ENCODE measurements around the gene RFK. TPM values are rescaled to one million over a fixed set of nuclear protein-coding genes. Genes with fewer than 3 reads are reported as not detected.

Gene RFK
- total and polyA plus RNA-seq, 2 of the 13 experiments (the other 11 are each of a cell fraction or from before 2014, with no cell fraction given): 18.2 to 37.2 TPM

DNA sequence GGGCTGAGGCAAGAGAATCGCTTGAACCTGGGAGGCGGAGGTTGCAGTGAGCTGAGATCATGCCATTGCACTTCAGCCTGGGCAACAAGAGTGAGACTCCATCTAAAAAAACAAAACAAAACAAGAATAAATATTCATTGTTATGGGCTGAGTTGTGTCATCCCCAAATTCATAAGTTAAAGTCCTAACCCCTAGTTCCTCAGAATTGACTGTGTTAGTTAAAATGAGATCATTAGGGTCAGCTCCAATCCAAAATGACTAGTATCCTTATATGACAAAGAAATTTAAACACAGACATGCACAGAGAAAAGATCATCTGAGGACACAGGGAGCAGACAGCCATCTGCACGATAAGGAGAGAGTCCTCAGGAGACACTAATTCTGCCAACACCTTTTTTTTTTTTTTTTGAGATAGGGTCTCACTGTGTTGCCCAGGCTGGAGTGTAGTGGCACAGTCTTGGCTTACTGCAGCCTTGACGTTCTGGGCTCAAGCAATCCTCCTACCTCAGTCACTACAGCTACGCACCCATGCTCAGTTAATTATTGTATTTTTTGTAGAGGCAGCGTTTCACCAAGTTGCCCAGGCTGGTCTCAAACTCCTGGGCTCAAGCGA is 32.7 kb upstream of the RFK start:
- intact Hi-C loops (cut with micrococcal nuclease; ENCODE audit: unreplicated experiment) (no loop called here), in situ Hi-C loops (cut with HindIII; ENCODE audit: extremely low pct_ligation_motif_present, low pct_unique_long_range_greater_than_20kb) (no loop called here)
- Histone ChIP-seq H3K27ac (ENCODE audit: extremely low read length, insufficient read depth, low read length) (no peak overlapping the region), H3K27me3 (ENCODE audit: control insufficient read depth in 1 of 2, insufficient read depth in 2 of 2, low read length in 2 of 2) (no peaks in the 10 kb centered on the region), H3K36me3 (replicated peaks in 1 of 2; ENCODE audit: control insufficient read depth in 1 of 2, insufficient read depth in 2 of 2, low read length in 2 of 2) (no peaks in the 10 kb centered on the region), H3K9me3 (ENCODE audit: low read length) (no peaks in the 10 kb centered on the region), H3K9ac (ENCODE audit: insufficient read depth, low read depth, low read length) (no peak overlapping the region), H4K20me1 (ENCODE audit: insufficient read depth, low read length) (no peaks in the 10 kb centered on the region), H3K4me3 (replicated peaks in 1 of 3; ENCODE audit: insufficient read depth in 1 of 3, low read depth in 2 of 3, low read length in 3 of 3) (no peak overlapping the region), H3K4me1 (ENCODE audit: insufficient read depth, low read length) (peaks cover 41% of the 10 kb centered on the region), H3K79me2 (ENCODE audit: insufficient read depth, low read length) (no peaks in the 10 kb centered on the region), H2AFZ (ENCODE audit: low read length) (no peak overlapping the region), H3K4me2 (ENCODE audit: low read depth, low read length) (no peak overlapping the region)
- TF ChIP-seq ZNF121 (CRISPR knock-in tag; IDR thresholded peaks at IDR 0.05): peak; percentile 70
- TF ChIP-seq HNRNPLL (IDR thresholded peaks at IDR 0.05; ENCODE audit: low read depth, low read length, poor library complexity, severe bottlenecking): no peak
- TF ChIP-seq, protein P1, sequence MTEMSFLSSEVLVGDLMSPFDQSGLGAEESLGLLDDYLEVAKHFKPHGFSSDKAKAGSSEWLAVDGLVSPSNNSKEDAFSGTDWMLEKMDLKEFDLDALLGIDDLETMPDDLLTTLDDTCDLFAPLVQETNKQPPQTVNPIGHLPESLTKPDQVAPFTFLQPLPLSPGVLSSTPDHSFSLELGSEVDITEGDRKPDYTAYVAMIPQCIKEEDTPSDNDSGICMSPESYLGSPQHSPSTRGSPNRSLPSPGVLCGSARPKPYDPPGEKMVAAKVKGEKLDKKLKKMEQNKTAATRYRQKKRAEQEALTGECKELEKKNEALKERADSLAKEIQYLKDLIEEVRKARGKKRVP (CRISPR knock-in tag; IDR thresholded peaks at IDR 0.05): no peak
- FAIRE-seq (no peak), DNase-seq (ENCODE audit: low spot score) (no peak), ATAC-seq (no peak)
- ChIA-PET POLR2A (no interaction called here), CTCF (ENCODE audit: low intra/inter-chr PET ratio, low total read pairs) (no interaction called here)
- no TSS peak for BruUV-seq (replicated peaks)
- WGBS (ENCODE audit: low lambda C conversion rate): 90% methylated on average over 7 of the region's 7 CpGs

DNA sequence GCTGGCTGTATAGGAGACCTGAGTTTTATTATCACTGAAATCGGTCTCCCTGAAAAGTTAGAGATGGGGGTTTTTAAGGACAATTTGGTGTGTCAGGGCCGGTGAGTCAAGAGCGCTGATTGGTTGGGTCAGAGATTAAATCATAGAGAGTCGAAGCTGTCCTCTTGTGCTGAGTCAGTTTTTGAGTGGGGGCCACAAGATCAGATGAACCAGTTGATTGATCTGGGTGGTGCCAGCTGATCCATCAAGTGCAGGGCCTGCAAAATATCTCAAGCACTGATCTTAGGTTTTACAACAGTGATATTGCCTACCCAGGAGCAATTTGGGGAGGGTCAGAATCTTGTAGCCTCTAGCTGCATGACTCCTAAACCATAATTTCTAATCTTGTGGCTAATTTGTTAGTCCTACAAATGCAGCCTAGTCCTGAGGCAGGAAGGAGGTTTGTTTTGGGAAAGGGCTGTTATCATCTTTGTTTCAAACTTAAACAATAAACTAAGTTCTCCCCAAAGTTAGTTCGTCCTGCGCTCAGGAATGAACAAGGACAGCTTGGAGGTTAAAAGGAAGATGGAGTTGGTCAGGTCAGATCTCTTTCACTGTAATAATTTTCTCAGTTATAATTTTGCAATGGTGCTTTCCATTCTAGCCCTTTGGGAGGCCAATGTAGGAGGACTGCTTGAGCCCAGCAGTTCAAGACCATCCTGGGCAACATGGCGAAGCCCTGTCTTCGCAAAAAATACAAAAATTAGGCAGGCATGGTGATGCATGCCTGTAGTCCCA is 31.6 kb upstream of the RFK start:
- Histone ChIP-seq H3K9me3 (ENCODE audit: low read length) (no peaks in the 10 kb centered on the region), H3K9ac (ENCODE audit: insufficient read depth, low read depth, low read length) (no peak overlapping the region), H3K36me3 (replicated peaks in 1 of 2; ENCODE audit: control insufficient read depth in 1 of 2, insufficient read depth in 2 of 2, low read length in 2 of 2) (no peaks in the 10 kb centered on the region), H3K27ac (ENCODE audit: extremely low read length, insufficient read depth, low read length) (no peak overlapping the region), H3K4me3 (replicated peaks in 1 of 3; ENCODE audit: insufficient read depth in 1 of 3, low read depth in 2 of 3, low read length in 3 of 3) (no peak overlapping the region), H3K27me3 (ENCODE audit: control insufficient read depth in 1 of 2, insufficient read depth in 2 of 2, low read length in 2 of 2) (no peaks in the 10 kb centered on the region), H3K4me1 (ENCODE audit: insufficient read depth, low read length) (peaks cover 47% of the 10 kb centered on the region), H3K4me2 (ENCODE audit: low read depth, low read length) (no peak overlapping the region), H2AFZ (ENCODE audit: low read length) (no peak overlapping the region), H4K20me1 (ENCODE audit: insufficient read depth, low read length) (no peaks in the 10 kb centered on the region), H3K79me2 (ENCODE audit: insufficient read depth, low read length) (no peaks in the 10 kb centered on the region)
- intact Hi-C loops (cut with micrococcal nuclease; ENCODE audit: unreplicated experiment): no loop called here
- ChIA-PET CTCF (ENCODE audit: low intra/inter-chr PET ratio, low total read pairs) (no interaction called here), POLR2A (no interaction called here)
- FAIRE-seq: no peak
- no peak for DNase-seq (ENCODE audit: low spot score)
- no peak for ATAC-seq
- 97% methylated on average over 8 of the region's 8 CpGs for WGBS (ENCODE audit: low lambda C conversion rate)
- no TSS peak for BruUV-seq (replicated peaks)
- in situ Hi-C loops (cut with HindIII; ENCODE audit: extremely low pct_ligation_motif_present, low pct_unique_long_range_greater_than_20kb): no loop called here
- TF ChIP-seq, protein P2, sequence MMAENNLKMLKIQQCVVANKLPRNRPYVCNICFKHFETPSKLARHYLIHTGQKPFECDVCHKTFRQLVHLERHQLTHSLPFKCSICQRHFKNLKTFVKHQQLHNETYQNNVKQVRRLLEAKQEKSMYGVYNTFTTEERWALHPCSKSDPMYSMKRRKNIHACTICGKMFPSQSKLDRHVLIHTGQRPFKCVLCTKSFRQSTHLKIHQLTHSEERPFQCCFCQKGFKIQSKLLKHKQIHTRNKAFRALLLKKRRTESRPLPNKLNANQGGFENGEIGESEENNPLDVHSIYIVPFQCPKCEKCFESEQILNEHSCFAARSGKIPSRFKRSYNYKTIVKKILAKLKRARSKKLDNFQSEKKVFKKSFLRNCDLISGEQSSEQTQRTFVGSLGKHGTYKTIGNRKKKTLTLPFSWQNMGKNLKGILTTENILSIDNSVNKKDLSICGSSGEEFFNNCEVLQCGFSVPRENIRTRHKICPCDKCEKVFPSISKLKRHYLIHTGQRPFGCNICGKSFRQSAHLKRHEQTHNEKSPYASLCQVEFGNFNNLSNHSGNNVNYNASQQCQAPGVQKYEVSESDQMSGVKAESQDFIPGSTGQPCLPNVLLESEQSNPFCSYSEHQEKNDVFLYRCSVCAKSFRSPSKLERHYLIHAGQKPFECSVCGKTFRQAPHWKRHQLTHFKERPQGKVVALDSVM (CRISPR knock-in tag; IDR thresholded peaks at IDR 0.05): no peak
- TF ChIP-seq, protein P3, sequence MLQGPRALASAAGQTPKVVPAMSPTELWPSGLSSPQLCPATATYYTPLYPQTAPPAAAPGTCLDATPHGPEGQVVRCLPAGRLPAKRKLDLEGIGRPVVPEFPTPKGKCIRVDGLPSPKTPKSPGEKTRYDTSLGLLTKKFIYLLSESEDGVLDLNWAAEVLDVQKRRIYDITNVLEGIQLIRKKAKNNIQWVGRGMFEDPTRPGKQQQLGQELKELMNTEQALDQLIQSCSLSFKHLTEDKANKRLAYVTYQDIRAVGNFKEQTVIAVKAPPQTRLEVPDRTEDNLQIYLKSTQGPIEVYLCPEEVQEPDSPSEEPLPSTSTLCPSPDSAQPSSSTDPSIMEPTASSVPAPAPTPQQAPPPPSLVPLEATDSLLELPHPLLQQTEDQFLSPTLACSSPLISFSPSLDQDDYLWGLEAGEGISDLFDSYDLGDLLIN (CRISPR knock-in tag; IDR thresholded peaks at IDR 0.05; ENCODE audit: borderline replicate concordance): no peak

All from HepG2 (cell line).